ENCODE results near the gene CLCNKB. TPM values are rescaled to one million over a fixed set of nuclear protein-coding genes. Genes with fewer than 3 reads are reported as not detected.
A peak's percentile ranks its signal among the peaks of the same experiment; 100 is the strongest.

Gene CLCNKB
- total and polyA plus RNA-seq, 2 of the 13 experiments (the other 11 are each of a cell fraction or from before 2014, with no cell fraction given), result 0.04 TPM; not detected in 1

DNA sequence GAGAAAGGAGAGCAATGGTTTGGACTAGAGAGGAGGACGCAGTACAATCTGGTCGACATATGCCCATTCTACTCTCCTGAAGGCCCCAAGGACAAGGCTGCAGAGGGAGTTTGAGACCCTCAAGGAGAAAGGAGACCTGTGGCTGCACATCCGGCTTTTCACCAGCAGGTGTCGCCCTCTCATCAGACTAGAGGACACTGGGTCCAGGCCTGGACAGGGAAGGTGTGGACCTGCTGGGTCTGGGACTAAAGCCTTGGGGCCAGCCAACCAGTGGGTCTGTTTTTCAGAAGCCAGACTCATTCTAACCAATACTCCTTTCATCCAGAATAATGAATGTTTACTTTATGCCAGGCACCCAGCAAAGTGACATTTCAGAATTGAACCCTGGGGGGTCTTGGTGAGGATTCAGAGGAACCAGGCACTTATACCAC is 34.5 kb upstream of the CLCNKB start (continued):
- TF ChIP-seq, protein P1, sequence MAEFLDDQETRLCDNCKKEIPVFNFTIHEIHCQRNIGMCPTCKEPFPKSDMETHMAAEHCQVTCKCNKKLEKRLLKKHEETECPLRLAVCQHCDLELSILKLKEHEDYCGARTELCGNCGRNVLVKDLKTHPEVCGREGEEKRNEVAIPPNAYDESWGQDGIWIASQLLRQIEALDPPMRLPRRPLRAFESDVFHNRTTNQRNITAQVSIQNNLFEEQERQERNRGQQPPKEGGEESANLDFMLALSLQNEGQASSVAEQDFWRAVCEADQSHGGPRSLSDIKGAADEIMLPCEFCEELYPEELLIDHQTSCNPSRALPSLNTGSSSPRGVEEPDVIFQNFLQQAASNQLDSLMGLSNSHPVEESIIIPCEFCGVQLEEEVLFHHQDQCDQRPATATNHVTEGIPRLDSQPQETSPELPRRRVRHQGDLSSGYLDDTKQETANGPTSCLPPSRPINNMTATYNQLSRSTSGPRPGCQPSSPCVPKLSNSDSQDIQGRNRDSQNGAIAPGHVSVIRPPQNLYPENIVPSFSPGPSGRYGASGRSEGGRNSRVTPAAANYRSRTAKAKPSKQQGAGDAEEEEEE (CRISPR knock-in tag; IDR thresholded peaks at IDR 0.05; ENCODE audit: borderline replicate concordance), result no peak
- TF ChIP-seq, protein P2, sequence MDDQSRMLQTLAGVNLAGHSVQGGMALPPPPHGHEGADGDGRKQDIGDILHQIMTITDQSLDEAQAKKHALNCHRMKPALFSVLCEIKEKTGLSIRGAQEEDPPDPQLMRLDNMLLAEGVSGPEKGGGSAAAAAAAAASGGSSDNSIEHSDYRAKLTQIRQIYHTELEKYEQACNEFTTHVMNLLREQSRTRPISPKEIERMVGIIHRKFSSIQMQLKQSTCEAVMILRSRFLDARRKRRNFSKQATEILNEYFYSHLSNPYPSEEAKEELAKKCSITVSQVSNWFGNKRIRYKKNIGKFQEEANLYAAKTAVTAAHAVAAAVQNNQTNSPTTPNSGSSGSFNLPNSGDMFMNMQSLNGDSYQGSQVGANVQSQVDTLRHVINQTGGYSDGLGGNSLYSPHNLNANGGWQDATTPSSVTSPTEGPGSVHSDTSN (CRISPR knock-in tag; IDR thresholded peaks at IDR 0.05; ENCODE audit: borderline replicate concordance), result no peak
- TF ChIP-seq ZBTB26 (CRISPR knock-in tag; IDR thresholded peaks at IDR 0.05; ENCODE audit: borderline replicate concordance), result peak; percentile 28; the same call in 1 of the 2 replicates
- TF ChIP-seq, protein P3, sequence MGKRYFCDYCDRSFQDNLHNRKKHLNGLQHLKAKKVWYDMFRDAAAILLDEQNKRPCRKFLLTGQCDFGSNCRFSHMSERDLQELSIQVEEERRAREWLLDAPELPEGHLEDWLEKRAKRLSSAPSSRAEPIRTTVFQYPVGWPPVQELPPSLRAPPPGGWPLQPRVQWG (CRISPR knock-in tag; IDR thresholded peaks at IDR 0.05; ENCODE audit: borderline replicate concordance, low read depth), result no peak
- TF ChIP-seq CBX5 (CRISPR knock-in tag; IDR thresholded peaks at IDR 0.05; ENCODE audit: borderline replicate concordance), result peak; percentile 16; the same call in 1 of the 2 replicates
- 0 out of 2 replicates have a peak, but pooled peaks have one; percentile 53 for TF ChIP-seq ERF (CRISPR knock-in tag; IDR thresholded peaks at IDR 0.05)
- TF ChIP-seq ZNF326 (CRISPR knock-in tag; IDR thresholded peaks at IDR 0.05; ENCODE audit: borderline replicate concordance), result no peak
- TF ChIP-seq, protein P4, sequence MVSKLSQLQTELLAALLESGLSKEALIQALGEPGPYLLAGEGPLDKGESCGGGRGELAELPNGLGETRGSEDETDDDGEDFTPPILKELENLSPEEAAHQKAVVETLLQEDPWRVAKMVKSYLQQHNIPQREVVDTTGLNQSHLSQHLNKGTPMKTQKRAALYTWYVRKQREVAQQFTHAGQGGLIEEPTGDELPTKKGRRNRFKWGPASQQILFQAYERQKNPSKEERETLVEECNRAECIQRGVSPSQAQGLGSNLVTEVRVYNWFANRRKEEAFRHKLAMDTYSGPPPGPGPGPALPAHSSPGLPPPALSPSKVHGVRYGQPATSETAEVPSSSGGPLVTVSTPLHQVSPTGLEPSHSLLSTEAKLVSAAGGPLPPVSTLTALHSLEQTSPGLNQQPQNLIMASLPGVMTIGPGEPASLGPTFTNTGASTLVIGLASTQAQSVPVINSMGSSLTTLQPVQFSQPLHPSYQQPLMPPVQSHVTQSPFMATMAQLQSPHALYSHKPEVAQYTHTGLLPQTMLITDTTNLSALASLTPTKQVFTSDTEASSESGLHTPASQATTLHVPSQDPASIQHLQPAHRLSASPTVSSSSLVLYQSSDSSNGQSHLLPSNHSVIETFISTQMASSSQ (IDR thresholded peaks at IDR 0.05; ENCODE audit: low read depth), result no peak
- TF ChIP-seq, protein P4 (CRISPR knock-in tag; IDR thresholded peaks at IDR 0.05; ENCODE audit: borderline replicate concordance), result no peak
- peak; percentile 34; the same call in 1 of the 2 replicates for TF ChIP-seq GATAD2A (CRISPR knock-in tag; IDR thresholded peaks at IDR 0.05)
- TF ChIP-seq DNMT3B (CRISPR knock-in tag; conservative IDR thresholded peaks at IDR 0.05), result no peak
- TF ChIP-seq, protein P5, sequence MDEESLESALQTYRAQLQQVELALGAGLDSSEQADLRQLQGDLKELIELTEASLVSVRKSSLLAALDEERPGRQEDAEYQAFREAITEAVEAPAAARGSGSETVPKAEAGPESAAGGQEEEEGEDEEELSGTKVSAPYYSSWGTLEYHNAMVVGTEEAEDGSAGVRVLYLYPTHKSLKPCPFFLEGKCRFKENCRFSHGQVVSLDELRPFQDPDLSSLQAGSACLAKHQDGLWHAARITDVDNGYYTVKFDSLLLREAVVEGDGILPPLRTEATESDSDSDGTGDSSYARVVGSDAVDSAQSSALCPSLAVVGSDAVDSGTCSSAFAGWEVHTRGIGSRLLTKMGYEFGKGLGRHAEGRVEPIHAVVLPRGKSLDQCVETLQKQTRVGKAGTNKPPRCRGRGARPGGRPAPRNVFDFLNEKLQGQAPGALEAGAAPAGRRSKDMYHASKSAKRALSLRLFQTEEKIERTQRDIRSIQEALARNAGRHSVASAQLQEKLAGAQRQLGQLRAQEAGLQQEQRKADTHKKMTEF (CRISPR knock-in tag; IDR thresholded peaks at IDR 0.05), result no peak
- TF ChIP-seq, protein P6, sequence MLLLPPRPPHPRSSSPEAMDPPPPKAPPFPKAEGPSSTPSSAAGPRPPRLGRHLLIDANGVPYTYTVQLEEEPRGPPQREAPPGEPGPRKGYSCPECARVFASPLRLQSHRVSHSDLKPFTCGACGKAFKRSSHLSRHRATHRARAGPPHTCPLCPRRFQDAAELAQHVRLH (CRISPR knock-in tag; IDR thresholded peaks at IDR 0.05; ENCODE audit: borderline replicate concordance, low read depth), result 0 out of 2 replicates have a peak, but pooled peaks have one; percentile 47
- TF ChIP-seq NCOA1 (CRISPR knock-in tag; IDR thresholded peaks at IDR 0.05), result no peak
- 0 out of 2 replicates have a peak, but pooled peaks have one; percentile 22 for TF ChIP-seq ZNF572 (CRISPR knock-in tag; IDR thresholded peaks at IDR 0.05)
- 0 out of 2 replicates have a peak, but pooled peaks have one; percentile 28 for TF ChIP-seq ZKSCAN8 (CRISPR knock-in tag; IDR thresholded peaks at IDR 0.05; ENCODE audit: borderline replicate concordance)
- no peak for TF ChIP-seq TBX3 (IDR thresholded peaks at IDR 0.05; ENCODE audit: borderline replicate concordance)
- peak; percentile 91 for TF ChIP-seq STAG1 (CRISPR knock-in tag; IDR thresholded peaks at IDR 0.05)
- TF ChIP-seq RAD21 (CRISPR knock-in tag; IDR thresholded peaks at IDR 0.05), result peak; percentile 88
- 0 out of 2 replicates have a peak, but pooled peaks have one; percentile 31 for TF ChIP-seq MXD4 (CRISPR knock-in tag; IDR thresholded peaks at IDR 0.05)

All from HepG2 (cell line).